ENCODE results near the gene SRBD1.

SRBD1 gene

DNA sequence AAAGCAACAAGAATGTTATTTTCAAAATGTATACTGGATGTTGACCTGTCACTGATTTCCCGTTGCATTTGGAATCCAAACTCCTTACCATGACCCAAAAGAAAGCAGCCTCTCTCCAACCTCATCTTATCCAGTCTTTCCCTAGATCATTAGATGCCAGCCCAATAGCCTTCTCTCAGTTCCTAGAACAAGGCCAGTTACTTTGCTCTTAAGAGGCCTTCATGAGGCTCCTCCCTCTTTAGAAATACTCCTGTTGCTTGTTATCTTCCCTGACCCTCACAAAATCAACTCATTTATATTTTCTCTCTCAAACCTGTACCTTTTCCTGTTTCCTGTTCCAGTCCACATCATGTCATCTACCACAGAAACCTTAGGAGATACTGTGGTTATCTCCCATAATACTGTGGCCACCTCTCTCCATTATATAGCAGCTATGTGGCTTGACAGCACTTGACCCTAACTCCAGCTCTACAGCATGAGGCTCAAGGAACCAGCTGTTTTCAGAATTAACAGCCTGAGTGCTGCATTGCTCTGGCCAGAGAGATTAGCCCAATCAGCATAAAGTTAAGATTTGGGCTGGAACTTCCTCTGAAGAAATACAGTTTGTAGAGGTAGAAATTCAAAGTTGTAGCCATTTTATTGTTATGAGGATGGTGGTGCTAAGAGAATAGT lies 22.8 kb downstream of the SRBD1 start:
- FAIRE-seq = no peak

DNA sequence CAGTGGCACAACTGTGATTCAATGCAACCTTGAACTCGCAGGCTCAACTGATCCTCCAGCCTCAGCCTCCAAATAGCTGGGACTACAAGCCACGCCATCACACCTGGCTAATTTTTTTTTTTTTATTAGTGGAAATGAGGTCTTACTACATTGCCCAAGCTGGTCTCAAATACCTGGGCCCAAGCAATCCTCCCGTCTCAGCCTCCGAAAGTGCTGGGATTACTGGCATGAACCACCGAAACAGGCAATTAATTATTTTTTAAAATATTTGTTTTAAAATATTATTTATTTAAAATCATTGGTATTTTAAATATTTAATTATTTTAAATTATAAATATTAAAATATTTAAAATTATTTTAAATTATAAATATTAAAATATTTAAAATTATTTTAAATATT lies 24.5 kb downstream of the SRBD1 start:
- FAIRE-seq = no peak

- peak; percentile 64 for FAIRE-seq
Measured at GRCh38 chr2:45585267-45585861, 25.7 kb downstream of the SRBD1 start.

- FAIRE-seq = no peak
Measured at GRCh38 chr2:45583977-45584376, 27.1 kb downstream of the SRBD1 start.

- FAIRE-seq = no peak
Measured at GRCh38 chr2:45582522-45582921, 28.5 kb downstream of the SRBD1 start.

GRCh38 chr2:45578056-45578843 lies 32.8 kb downstream of the SRBD1 start:
- no peak for FAIRE-seq

- FAIRE-seq = no peak
Measured at GRCh38 chr2:45577441-45577840, 33.6 kb downstream of the SRBD1 start.

- no peak for FAIRE-seq
Measured at GRCh38 chr2:45575881-45576280, 35.2 kb downstream of the SRBD1 start.

DNA sequence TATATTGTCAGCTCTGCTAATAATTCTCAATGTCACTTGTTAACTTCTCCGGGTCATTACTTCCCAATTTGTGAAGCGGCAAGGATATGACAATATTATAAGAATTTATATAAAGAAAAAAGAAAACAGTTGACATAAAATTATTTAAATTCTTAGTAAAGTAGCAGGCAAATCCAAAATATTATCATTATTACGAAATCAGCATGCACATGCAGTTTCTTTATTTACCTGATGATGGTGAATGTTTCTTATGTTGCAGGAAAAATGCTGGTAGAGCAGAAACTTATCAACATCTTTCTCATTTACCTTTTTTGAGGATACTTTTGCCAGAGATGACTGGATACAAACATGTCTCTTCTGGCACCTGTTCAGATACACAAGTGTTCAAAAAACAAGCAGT lies 38.1 kb downstream of the SRBD1 start:
- FAIRE-seq = no peak

- no peak for FAIRE-seq
Measured at GRCh38 chr2:45571940-45572339, 39.1 kb downstream of the SRBD1 start.

DNA sequence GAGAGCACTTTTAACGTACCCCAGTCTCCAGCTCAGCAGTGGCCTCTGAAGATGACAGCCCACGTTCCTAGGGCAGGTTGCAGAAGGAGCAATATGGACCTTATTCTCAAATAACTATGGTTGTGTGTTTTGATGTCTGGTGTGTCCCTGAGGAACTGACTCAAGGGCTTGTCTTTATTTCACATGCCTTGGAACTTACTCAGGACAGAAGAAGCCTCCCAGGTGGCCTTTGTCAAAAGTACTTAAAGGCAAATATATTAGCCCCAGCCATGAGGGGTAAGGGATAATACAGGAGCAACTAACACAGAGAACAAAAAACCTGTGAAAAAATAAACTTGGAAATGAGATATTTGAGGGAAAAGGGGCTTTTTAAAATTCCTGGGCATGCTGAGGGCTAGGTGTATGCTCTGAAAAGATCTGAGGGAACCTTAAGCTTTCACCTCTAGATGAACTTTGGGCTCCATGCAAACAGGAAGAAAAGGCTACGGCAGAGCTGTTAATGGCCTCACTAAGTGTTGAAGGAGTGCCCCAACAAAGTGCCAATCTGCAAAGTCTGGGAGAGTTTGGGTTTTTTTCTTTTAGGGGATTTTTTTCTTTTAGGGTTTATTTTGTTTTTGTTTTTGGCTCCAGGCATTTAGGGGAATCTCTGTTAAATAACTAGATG lies 40.3 kb downstream of the SRBD1 start:
- FAIRE-seq = no peak

- no peak for FAIRE-seq
Measured at GRCh38 chr2:45568935-45569334, 42.1 kb downstream of the SRBD1 start.

DNA sequence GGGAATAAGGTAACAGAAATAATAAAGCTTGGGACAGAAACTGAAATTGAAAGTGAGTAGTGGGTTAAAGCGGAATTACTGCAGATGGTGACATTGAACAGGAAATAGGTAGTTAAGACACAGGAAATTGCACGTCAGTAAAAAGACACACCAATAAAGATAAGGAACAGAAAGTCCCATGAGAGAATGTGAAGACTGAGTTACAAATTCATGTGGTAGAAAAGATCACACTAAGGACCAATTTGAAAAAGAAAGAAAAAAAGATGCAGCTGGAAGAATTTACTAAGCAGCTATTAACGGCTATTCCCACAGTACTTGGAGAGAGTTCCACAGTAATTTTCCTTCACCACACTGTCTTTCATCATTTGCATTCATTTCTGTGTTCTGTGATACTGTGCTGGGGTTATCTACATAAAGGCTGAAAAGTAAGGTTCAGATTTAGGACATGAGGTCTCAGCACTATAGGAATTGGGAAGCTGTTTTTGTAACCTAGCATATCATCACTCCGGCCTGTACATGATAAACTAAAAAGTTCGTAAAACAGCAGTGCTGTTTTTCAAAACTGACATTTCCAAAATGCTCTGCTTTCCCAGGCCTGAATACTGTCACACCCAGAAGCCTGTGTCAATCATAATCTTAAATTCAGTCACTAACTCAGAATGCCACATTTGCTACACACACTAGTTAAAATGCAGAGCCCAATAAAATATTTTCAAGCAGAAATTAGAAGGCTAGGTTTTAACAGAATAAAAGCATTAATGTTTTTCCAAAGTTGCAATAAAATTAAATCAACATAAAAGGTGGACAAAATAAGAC lies 42.9 kb downstream of the SRBD1 start:
- peak; percentile 26 for FAIRE-seq

DNA sequence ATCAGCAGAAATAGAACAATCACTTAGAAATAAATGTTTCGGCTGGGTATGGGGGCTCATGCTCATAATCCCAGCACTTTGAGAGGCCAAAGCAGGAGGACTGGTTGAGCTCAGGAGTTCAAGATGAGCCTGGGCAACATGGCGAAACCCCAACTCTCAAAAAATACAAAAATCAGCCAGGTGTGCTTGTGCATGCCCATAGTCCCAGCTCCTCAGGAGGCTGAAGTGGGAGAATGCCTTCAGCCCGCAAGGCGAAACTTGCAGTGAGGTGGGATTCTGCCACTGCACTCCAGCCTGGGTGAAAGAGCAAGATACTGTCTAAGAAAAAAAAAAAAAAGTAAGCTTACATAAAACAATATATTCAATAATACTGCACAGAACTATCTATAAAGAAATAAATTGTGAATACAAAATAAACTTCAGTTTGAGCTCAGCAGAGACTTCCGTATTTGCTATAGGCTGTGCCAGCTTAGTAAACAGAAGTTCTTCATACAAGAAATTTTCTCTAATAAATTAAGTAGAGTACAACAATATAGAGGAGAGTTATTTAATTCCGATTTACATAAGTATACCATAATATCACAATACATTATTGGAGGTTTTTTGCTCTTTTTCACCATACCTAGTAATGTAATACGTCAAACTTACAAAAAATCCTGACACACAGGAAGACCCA lies 43.6 kb downstream of the SRBD1 start:
- FAIRE-seq = no peak

- FAIRE-seq = no peak
Measured at GRCh38 chr2:45559436-45559835, 51.6 kb downstream of the SRBD1 start.

GRCh38 chr2:45554742-45555140 lies 56.3 kb downstream of the SRBD1 start:
- FAIRE-seq = no peak

DNA sequence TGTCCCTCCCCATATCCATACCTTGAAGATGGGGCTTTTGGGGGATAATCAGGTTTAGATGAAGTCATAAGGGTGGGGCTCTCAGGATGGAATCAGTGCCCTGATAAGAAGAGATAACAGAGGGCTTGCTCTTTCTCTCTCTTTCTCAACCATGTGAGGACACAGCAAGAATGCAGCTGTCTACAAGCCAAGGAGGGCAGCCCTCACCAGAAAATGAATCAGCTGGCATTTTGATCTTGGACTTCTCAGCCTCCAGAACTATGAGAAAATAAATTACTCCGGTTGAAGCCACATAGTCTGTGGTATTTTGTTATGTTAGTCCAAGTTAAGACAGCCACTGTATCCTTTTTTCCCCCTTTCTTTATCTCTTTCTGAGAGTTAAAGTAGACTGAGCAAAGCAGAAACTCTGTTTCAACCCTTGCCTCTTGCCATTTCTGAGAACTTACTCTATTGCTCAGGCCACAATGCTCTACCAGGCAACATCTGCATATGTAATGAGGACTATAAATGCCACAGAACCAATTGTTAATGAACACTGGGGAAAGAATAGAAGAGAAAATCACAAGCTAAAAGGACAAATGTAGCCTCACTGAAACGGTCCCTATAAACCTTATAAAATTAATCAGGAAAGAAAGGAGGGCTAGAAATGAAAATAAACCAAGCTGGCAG lies 56.9 kb downstream of the SRBD1 start:
- no peak for FAIRE-seq

DNA sequence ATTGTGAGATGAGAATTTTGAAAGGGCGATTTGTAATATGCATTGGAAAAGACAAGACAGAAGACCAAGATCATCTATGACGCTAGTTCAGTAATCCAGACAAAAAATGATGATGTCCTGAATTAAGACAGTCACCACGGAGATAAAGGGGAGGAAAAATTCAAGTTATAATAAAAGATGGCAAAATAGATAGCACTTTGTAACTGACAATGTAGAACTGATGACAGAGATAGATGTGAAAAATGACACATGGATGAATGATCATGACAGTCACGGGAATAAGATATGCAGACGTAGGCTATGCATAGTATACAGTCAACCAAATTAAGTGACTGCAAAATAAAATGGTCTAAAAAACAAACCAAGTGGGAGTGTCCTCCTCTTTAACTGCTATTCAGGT lies 59.2 kb downstream of the SRBD1 start:
- no peak for FAIRE-seq

DNA sequence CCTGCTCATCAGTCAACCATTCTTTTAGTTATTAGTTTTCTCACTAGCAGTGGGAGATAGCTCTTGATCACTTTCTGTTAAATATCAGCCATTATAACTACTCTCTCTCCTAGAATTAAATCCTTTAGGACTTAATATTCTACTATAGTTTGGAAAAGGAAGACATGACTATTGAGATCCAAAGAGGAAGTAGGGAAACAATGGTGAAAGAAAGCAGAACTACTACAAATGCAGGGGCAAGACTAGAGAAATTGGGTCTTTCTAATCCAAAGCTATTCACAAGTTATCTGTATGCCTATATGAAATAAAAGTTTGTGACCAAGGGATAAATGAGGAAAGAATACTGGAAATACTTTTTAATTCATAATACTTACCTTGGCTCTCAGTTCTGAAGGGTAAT lies 65.1 kb downstream of the SRBD1 start:
- no peak for FAIRE-seq

- no peak for FAIRE-seq
Measured at GRCh38 chr2:45543257-45543656, 67.8 kb downstream of the SRBD1 start.

DNA sequence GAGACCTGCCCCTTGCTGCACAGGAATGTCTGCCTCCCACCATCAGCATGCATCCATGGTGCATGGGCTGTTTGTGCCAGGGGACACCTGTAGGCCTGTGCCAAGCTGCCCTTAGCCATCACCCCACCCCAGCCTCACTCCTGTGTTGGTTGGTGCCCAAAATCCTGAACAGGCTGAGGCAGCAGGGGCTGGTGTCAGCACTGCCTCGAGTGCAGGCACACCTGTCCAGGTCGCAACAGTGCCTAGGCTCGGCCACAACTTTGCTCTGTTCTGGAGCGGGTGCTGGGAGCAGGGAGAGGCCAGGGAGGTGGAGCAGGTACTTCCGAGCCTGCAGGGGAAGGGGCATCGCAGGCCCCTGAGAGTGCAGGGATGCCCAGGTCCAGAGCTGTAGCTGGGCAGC lies 69.1 kb downstream of the SRBD1 start:
- FAIRE-seq = no peak

Measured in endometrium (tissue), 2 donors.